Activated T-cell treated with anti-CD3 and anti-CD28 coated beads, Interleukin-2, amount 50 U/mL, for 4 hours (primary cell): ENCODE results near the gene DPF1. TPM values are rescaled to one million over a fixed set of nuclear protein-coding genes. Genes with fewer than 3 reads are reported as not detected.

Experiments
- ATAC-seq, 2 donors: fragments of 200-7000 bp; cut with Tn5 transposase; one replicate each; pipeline ENCODE4 v1.10.0; 2021
- DNase-seq: peaks from one replicate; pipeline ENCODE4 v3.0.0-alpha.2; 2020
- H3K27me3 Mint-ChIP-seq: one replicate; pipeline ENCODE4 v1.8.0; 2021; ENCODE audit warnings: low read depth, mixed read lengths
- H3K36me3 Mint-ChIP-seq: one replicate; pipeline ENCODE4 v1.8.0; 2022; ENCODE audit warnings: mixed read lengths; ENCODE audit not compliant: insufficient read depth
- H3K4me1 Mint-ChIP-seq: one replicate; pipeline ENCODE4 v1.8.0; 2021; ENCODE audit warnings: low read depth, mixed read lengths
- H3K4me3 Mint-ChIP-seq: one replicate; pipeline ENCODE4 v1.8.0; 2021; ENCODE audit warnings: mild to moderate bottlenecking, moderate library complexity, mixed read lengths
- H3K9me3 Mint-ChIP-seq: one replicate; pipeline ENCODE4 v1.8.0; 2021; ENCODE audit warnings: mixed read lengths
- total RNA-seq, 3 donors: library from RNA; stranded (reverse); gene quantifications; one replicate each; pipeline ENCODE4 v1.2.1, GENCODE V29; 2021

Gene DPF1
- total RNA-seq, 3 donors from 2014 or later = 0.40 to 0.45 (median 0.43) TPM

DNA sequence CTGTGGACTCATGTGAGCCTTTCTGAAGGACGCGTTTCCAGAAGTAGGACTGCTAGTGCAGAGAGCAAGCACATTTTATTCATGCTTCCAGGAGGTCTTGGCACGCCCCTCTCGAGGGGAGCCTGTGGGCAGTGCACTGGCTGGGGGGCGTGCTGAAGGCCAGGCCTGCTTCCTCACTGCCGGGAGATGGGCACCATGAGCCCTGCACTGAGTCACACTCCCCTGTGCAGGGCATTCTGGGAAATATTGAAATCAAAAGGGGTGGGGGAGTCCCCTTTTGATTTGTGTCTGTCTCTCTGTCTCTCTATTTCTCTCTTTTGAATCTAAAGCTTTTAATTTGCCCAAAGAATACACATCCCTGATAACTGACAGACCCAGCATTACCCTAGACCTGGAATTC, 34.0 kb downstream of the DPF1 start:
- peaks cover 21% of the 10 kb centered on the region for H3K36me3 Mint-ChIP-seq
- ATAC-seq (peak; percentile 54 to 76), DNase-seq (no peak)
- H3K4me1 Mint-ChIP-seq = peaks cover 2% of the 10 kb centered on the region
- H3K27me3 Mint-ChIP-seq = no peaks in the 10 kb centered on the region
- H3K9me3 Mint-ChIP-seq = no peaks in the 10 kb centered on the region
- H3K4me3 Mint-ChIP-seq = no peak overlapping the region

- peaks cover 29% of the 10 kb centered on the region for H3K36me3 Mint-ChIP-seq
- ATAC-seq (no peak), DNase-seq (no peak)
- H3K4me1 Mint-ChIP-seq = peaks cover 2% of the 10 kb centered on the region
- peaks cover 4% of the 10 kb centered on the region for H3K9me3 Mint-ChIP-seq
- no peaks in the 10 kb centered on the region for H3K27me3 Mint-ChIP-seq
- no peak overlapping the region for H3K4me3 Mint-ChIP-seq
Measured at GRCh38 chr19:38185562-38185961, 38.5 kb downstream of the DPF1 start.

- Mint-ChIP-seq H3K27me3 (no peaks in the 10 kb centered on the region), H3K36me3 (peaks cover 30% of the 10 kb centered on the region), H3K4me3 (no peak overlapping the region), H3K4me1 (peaks cover under 1% of the 10 kb centered on the region), H3K9me3 (peaks cover 4% of the 10 kb centered on the region)
- ATAC-seq (no peak), DNase-seq (no peak)
Measured at GRCh38 chr19:38184815-38185214, 39.2 kb downstream of the DPF1 start.

DNA sequence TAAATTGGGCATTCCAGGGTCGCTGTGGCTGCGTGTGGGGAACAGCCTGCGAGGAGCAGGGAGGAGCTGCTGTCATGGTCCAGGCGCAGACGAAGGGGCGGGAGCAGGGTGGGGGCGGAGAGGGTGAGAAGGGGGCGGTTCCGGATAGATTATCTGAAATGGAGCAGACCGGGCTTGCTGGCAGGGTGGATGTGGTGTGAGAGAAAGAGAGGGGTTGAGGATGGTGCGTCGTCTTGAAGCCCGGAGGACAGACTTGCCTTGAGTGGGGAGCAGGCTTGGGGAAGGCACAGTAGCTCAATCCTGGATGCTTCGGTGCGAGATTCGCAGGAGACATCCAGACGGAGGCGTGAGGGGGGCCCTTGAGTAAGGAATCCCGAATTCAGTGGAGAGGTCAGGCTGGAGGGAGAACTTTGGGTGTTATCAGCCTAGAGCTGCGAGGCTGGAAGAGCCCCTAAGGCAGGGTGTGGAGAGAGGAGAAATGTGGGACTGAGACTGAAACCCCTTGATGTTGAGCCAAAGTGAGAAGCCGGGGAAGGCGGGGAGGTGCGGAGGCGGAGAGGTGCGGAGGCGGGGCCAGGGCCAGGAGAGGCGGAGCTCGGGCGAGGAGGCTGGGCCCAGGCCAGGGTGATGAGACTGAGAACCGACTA, 40.6 kb downstream of the DPF1 start:
- Mint-ChIP-seq H3K27me3 (no peaks in the 10 kb centered on the region), H3K9me3 (peaks cover 13% of the 10 kb centered on the region), H3K36me3 (peaks cover 31% of the 10 kb centered on the region), H3K4me3 (no peak overlapping the region), H3K4me1 (no peaks in the 10 kb centered on the region)
- DNase-seq (no peak), ATAC-seq (no peak)

GRCh38 chr19:38182536-38183210, 41.3 kb downstream of the DPF1 start:
- DNase-seq = no peak
- ATAC-seq = no peak
- Mint-ChIP-seq H3K36me3 (peaks cover 32% of the 10 kb centered on the region), H3K4me1 (no peaks in the 10 kb centered on the region), H3K27me3 (no peaks in the 10 kb centered on the region), H3K4me3 (no peak overlapping the region), H3K9me3 (peaks cover 13% of the 10 kb centered on the region)

- H3K36me3 Mint-ChIP-seq = peaks cover 29% of the 10 kb centered on the region
- H3K4me3 Mint-ChIP-seq = no peak overlapping the region
- ATAC-seq = no peak
- no peaks in the 10 kb centered on the region for H3K4me1 Mint-ChIP-seq
- no peaks in the 10 kb centered on the region for H3K27me3 Mint-ChIP-seq
- peaks cover 13% of the 10 kb centered on the region for H3K9me3 Mint-ChIP-seq
- no peak for DNase-seq
Measured at GRCh38 chr19:38180071-38180470, 44.0 kb downstream of the DPF1 start.

DNA sequence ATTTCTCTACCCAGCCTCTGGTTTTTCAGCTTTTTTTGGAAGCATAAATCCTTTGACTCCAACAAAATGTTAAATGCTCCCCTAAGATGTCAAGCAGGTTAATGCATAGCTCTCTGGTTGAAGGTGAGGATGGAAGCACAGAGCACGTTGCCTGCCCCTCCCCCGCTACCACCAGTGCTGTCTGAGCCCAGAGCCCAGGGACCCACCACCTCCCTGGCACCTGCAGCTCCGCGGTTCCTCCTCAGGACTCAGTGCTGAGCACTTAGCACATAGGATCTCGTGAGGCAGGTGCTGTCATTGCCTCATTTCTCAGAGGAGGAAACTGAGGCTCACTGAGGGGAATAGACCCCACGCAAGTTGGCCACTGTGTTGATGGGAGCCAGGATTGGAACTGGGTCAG, 48.6 kb downstream of the DPF1 start:
- Mint-ChIP-seq H3K4me1 (no peaks in the 10 kb centered on the region), H3K9me3 (peaks cover 9% of the 10 kb centered on the region), H3K36me3 (peaks cover 21% of the 10 kb centered on the region), H3K4me3 (no peak overlapping the region), H3K27me3 (no peaks in the 10 kb centered on the region)
- DNase-seq (no peak), ATAC-seq (no peak)

DNA sequence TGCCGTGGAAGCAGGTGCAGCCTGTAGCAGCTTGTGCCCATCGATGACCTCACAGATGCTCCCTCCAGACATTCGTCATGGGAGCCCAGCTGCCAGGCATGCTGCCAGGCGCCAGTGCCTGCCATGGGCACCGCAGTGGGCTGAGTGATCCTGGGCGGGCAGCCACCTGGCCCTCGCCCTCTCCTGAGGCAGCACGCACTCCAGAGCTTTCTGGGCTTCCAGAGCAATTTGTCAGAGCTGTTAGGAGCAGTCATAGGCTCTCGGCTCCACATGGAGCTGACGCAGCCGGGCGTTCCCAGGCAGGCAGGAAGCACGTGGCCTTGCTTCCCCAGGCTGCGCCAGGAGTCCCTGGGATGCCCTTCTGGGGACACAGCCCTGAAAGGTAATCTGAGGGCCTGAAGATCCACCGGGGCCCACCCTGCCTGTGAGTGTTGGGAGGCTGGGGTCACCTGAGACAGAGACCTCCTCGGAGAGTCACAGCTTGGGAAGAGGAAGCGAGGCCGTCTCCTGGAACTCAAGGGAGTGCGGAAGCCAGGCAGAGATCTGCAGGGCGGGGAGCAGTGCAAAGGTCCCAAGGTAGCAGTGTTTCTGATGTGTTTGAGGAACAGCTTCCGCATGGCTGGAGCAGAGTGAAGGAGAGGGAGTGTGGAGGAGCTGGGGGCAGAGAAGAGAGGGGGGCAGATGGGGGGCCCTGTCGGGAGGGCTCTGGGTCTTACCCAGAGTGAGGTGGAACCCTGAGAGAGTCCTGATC, 50.6 kb downstream of the DPF1 start:
- no peak for DNase-seq
- H3K36me3 Mint-ChIP-seq = peaks cover 12% of the 10 kb centered on the region
- ATAC-seq = no peak
- no peaks in the 10 kb centered on the region for H3K9me3 Mint-ChIP-seq
- H3K4me1 Mint-ChIP-seq = no peaks in the 10 kb centered on the region
- no peaks in the 10 kb centered on the region for H3K27me3 Mint-ChIP-seq
- H3K4me3 Mint-ChIP-seq = no peak overlapping the region

- no peak for ATAC-seq
- no peak overlapping the region for H3K4me3 Mint-ChIP-seq
- H3K4me1 Mint-ChIP-seq = no peaks in the 10 kb centered on the region
- no peaks in the 10 kb centered on the region for H3K9me3 Mint-ChIP-seq
- no peak for DNase-seq
- no peaks in the 10 kb centered on the region for H3K27me3 Mint-ChIP-seq
- H3K36me3 Mint-ChIP-seq = peaks cover 9% of the 10 kb centered on the region
Measured at GRCh38 chr19:38172001-38172400, 52.0 kb downstream of the DPF1 start.

DNA sequence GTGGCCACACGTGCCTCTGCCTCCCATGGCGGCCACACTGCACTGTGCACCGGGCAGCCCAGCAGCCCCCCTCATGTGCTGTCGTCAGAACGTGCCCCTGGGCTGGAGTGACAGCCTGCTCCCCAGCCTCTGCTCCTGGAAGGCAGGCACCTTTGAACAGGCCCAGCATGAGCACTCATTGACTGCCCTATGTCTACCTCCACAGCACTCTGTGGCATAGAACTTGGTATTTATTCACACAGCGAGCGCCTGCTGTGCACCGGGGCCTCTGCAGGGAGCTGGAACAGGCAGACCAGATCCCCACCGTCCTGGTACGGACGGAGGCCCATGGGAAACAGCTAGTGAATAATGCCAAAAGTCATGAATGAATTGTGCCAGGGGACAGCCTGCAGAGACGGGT, 53.7 kb downstream of the DPF1 start:
- peaks cover 17% of the 10 kb centered on the region for H3K36me3 Mint-ChIP-seq
- H3K27me3 Mint-ChIP-seq = no peaks in the 10 kb centered on the region
- no peaks in the 10 kb centered on the region for H3K4me1 Mint-ChIP-seq
- no peaks in the 10 kb centered on the region for H3K9me3 Mint-ChIP-seq
- ATAC-seq (no peak), DNase-seq (no peak)
- no peak overlapping the region for H3K4me3 Mint-ChIP-seq

- Mint-ChIP-seq H3K36me3 (peaks cover 24% of the 10 kb centered on the region), H3K9me3 (no peaks in the 10 kb centered on the region), H3K27me3 (no peaks in the 10 kb centered on the region), H3K4me1 (no peaks in the 10 kb centered on the region), H3K4me3 (no peak overlapping the region)
- DNase-seq (no peak), ATAC-seq (no peak)
Measured at GRCh38 chr19:38168637-38169036, 55.4 kb downstream of the DPF1 start.

- H3K36me3 Mint-ChIP-seq = peaks cover 44% of the 10 kb centered on the region
- H3K27me3 Mint-ChIP-seq = no peaks in the 10 kb centered on the region
- DNase-seq = no peak
- no peak for ATAC-seq
- H3K4me1 Mint-ChIP-seq = no peaks in the 10 kb centered on the region
- H3K4me3 Mint-ChIP-seq = no peak overlapping the region
- no peaks in the 10 kb centered on the region for H3K9me3 Mint-ChIP-seq
Measured at GRCh38 chr19:38165335-38165734, 58.7 kb downstream of the DPF1 start.

- Mint-ChIP-seq H3K27me3 (no peaks in the 10 kb centered on the region), H3K9me3 (no peaks in the 10 kb centered on the region), H3K36me3 (peaks cover 44% of the 10 kb centered on the region), H3K4me1 (no peaks in the 10 kb centered on the region), H3K4me3 (no peak overlapping the region)
- DNase-seq (no peak), ATAC-seq (no peak)
Measured at GRCh38 chr19:38164526-38164925, 59.5 kb downstream of the DPF1 start.

DNA sequence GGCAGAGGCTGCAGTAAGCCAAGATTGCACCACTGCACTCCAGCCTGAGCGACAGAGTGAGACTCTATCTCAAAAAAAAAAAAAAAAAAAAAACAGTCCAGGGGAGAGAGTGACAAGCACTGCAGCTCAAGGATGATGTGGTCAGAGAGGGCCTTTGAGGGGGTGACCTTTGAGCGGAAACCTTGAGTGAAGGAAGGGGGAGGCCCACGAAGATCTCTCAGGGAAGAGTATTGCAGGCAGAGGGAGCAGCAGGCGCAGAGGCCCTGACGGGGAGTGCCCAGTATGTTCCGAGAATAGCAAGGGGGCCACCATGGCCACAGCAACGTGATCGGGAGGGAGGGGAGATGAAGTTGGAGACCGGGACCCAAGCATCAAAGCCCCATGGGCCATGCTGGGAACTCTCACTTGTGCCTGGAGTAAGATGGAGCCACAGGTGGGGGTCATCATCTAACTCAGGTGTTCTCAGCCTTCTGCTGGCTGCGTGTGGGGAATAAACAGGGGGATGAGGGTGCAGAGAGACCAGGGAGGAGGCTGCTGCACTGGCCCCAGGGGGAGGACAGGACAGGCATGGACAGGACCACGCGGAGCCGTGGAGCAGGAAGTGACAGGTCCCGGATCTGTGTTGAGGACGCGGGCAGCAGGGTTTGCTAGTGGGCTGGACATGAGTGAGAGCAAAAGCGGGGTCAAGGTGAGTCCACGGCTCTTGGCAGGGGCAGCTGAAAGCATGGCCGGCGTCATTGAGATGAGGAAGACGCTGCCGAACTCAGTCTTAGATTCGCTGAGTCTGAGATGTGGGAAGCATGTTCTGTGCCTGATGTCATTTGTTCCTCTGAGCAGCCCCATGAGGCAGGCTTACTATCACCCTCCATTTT, 60.4 kb downstream of the DPF1 start:
- Mint-ChIP-seq H3K9me3 (no peaks in the 10 kb centered on the region), H3K36me3 (peaks cover 46% of the 10 kb centered on the region), H3K27me3 (no peaks in the 10 kb centered on the region), H3K4me1 (no peaks in the 10 kb centered on the region), H3K4me3 (no peak overlapping the region)
- DNase-seq (no peak), ATAC-seq (no peak)
